Neutrophil (primary cell): ENCODE data around the gene SLC5A10.

Experiments
- H3K27ac ChIP-seq: fragments of 200-600 bp; sonication (generic); 2 replicates; pipeline ENCODE4 v1.5.1; 2016; ENCODE audit warnings: mild to moderate bottlenecking, moderate library complexity
- H3K27me3 ChIP-seq: fragments of 200-600 bp; sonication (generic); 2 replicates; pipeline ENCODE4 v1.6.0; 2016; ENCODE audit warnings: mild to moderate bottlenecking
- H3K36me3 ChIP-seq: fragments of 200-600 bp; sonication (generic); 2 replicates; pipeline ENCODE4 v1.5.1; 2017
- H3K4me1 ChIP-seq, 2 experiments: fragments of 200-600 bp in 1 of 2; sonication (generic) in 1 of 2; 1 replicate in 1 of 2; 2 replicates in 1 of 2; pipeline versions ENCODE4 v1.5.1 to v1.6.1; 2013 to 2016; ENCODE audit warnings: low read depth in 1 of 2, low read length in 1 of 2, mild to moderate bottlenecking in 1 of 2, moderate library complexity in 1 of 2; ENCODE audit not compliant: control insufficient read depth in 1 of 2, insufficient read depth in 1 of 2
- H3K4me3 ChIP-seq, 2 experiments: fragments of 200-600 bp in 1 of 2; sonication (generic) in 1 of 2; 1 replicate in 1 of 2; 2 replicates in 1 of 2; pipeline ENCODE4 v1.5.1; 2013 to 2016; ENCODE audit warnings: low read depth in 1 of 2, low read length in 1 of 2, mild to moderate bottlenecking in 1 of 2, moderate library complexity in 1 of 2
- H3K9me3 ChIP-seq: fragments of 200-600 bp; sonication (generic); 2 replicates; pipeline ENCODE4 v1.5.1; 2016
- TF ChIP-seq, protein P1 (sequence below): fragments of 200-600 bp; sonication (generic); IDR thresholded peaks from 2 replicates; pipeline ENCODE4 v1.5.1; 2016; ENCODE audit warnings: antibody characterized with exemption

The SLC5A10 gene

DNA sequence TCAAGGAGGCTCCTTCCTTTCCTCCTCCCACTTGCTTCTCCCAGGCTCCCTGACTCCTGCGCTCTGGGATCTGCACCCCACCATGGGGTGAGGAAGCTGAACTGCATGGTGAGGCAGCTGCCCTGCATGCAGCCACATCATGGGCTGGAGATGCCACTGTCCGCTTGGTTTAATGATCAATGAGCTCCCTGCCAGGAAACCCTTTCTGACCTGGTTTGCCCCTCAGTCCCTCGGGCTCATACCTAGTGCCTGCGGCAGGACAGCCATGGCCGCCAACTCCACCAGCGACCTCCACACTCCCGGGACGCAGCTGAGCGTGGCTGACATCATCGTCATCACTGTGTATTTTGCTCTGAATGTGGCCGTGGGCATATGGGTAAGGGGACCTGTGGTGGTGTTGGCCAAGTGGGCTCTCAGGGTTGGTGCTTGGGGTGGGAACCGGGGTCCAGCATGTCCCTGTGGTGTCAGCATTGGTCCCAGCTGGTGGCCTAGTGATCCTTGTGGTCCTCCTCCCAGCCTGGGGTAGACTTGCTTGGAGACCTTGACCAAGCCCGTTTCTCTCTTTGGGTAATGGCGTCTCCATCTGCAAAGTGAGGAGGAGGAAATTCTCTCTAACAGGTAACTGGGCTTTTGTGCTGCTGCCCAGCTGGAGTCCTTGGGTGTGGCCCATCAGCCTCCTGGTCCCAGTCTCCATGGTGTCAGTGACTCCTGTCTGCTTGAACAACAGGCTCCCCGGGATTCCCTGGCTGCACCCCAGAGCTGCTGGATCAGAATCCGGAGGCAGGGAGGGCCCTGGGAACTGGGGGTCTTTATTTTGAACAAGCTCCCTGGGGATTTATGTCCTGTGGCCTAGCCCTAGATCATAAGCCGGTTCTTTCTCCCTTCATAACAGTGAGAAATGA is at the start of gene SLC5A10:
Gene SLC5A10, plus strand, starts transcription at position 225 of the 902 bp plus-strand sequence. Its CDS starts 41 bp downstream, at position 266.
- TF ChIP-seq, protein P1, sequence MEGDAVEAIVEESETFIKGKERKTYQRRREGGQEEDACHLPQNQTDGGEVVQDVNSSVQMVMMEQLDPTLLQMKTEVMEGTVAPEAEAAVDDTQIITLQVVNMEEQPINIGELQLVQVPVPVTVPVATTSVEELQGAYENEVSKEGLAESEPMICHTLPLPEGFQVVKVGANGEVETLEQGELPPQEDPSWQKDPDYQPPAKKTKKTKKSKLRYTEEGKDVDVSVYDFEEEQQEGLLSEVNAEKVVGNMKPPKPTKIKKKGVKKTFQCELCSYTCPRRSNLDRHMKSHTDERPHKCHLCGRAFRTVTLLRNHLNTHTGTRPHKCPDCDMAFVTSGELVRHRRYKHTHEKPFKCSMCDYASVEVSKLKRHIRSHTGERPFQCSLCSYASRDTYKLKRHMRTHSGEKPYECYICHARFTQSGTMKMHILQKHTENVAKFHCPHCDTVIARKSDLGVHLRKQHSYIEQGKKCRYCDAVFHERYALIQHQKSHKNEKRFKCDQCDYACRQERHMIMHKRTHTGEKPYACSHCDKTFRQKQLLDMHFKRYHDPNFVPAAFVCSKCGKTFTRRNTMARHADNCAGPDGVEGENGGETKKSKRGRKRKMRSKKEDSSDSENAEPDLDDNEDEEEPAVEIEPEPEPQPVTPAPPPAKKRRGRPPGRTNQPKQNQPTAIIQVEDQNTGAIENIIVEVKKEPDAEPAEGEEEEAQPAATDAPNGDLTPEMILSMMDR: no peak
- Histone ChIP-seq H3K27me3 (no peaks in the 10 kb centered on the region), H3K36me3 (no peaks in the 10 kb centered on the region), H3K4me3 (no peak within 1 kb of the TSS), H3K9me3 (no peaks in the 10 kb centered on the region), H3K4me1 (no peaks in the 10 kb centered on the region), H3K27ac (no peak within 1 kb of the TSS)

DNA sequence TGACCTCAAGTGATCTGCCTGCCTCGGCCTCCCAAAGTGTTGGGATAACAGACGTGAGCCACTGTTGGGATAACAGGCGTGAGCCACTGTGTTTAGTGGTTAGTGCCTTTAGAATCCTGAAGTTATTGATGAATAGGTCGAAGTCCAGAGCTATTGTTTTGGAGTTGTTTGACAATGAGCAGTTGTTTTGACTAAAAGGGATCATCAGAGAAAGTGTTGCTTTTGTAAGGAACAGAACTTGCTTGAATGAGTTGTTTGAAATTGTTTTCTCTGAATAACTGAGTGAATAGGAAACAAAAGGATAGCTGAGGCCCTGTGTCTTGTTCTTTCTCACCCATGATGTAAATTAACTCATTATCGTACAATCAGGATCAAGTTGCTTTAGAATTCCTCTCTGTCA is 47.5 kb upstream of the SLC5A10 start:
- Histone ChIP-seq H3K4me3 (no peak overlapping the region), H3K27ac (no peak overlapping the region), H3K9me3 (no peaks in the 10 kb centered on the region), H3K36me3 (peaks cover 22% of the 10 kb centered on the region), H3K27me3 (no peaks in the 10 kb centered on the region), H3K4me1 (peaks cover 19 to 20% of the 10 kb centered on the region in 2 experiments)
- TF ChIP-seq, protein P1: no peak

DNA sequence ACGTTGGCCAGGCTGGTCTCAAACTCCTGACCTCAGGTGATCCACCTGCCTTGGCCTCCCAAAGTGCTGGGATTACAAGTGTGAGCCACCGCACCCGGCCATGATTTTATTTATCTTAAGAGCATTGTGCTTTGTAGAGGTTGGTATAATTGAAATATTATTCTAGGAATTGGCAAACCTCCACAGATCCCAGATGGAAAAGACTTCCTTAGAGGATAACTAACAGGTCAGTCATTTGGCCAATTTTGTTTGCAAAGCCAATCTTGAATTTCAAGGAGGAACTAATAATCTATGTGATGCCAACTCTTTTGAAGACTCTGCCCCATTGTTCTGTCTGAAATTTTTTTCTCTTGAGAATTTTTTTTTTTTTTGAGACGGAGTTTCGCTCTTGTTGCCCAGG is 46.7 kb upstream of the SLC5A10 start:
- Histone ChIP-seq H3K9me3 (no peaks in the 10 kb centered on the region), H3K4me3 (no peak overlapping the region), H3K27ac (no peak overlapping the region), H3K36me3 (peaks cover 22% of the 10 kb centered on the region), H3K4me1 (peaks cover 19% of the 10 kb centered on the region in 2 experiments), H3K27me3 (no peaks in the 10 kb centered on the region)
- TF ChIP-seq, protein P1: no peak

DNA sequence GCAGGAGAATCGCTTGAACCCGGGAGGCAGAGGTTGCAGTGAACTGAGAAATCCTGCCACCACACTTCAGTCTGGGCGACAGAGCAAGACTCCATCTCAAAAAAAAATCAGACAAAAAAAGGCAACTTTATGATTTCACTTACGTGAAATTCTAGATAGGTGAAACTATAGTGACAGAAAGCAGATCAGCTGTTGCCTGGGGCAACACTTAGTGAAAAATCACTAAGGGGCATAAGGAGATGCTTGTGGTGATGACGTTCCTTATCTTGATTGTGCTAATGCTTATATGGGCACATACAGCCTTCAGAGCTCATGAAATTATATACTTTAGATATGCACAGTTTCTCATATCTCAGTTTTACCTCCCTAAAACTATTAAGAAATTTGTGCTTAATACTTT is 41.6 kb upstream of the SLC5A10 start:
- TF ChIP-seq, protein P1: no peak
- H3K4me1 ChIP-seq: no peaks in the 10 kb centered on the region
- no peaks in the 10 kb centered on the region for H3K27me3 ChIP-seq
- no peak overlapping the region for H3K27ac ChIP-seq
- peaks cover 39% of the 10 kb centered on the region for H3K36me3 ChIP-seq
- H3K9me3 ChIP-seq: no peaks in the 10 kb centered on the region
- H3K4me3 ChIP-seq: no peak overlapping the region

DNA sequence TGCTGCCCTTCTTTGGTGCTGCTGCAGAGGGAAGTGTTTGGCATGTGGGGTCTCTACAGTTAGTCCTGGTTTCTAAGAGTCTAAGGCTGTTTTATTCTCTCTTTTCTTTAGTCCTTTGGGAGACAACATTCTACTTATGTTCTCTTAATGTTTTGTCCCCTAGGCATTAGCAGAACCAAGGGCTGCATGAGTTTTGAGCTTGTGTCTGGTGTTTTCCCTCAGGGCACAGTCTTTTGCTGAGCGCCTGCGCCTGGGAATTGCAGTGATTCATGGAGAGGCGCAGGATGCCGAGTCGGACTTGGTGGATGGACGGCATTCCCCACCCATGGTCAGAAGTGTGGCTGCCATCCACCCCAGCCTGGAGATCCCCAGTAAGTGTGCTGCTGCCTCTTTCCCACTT is 41.1 kb upstream of the SLC5A10 start:
- Histone ChIP-seq H3K4me3 (no peak overlapping the region), H3K27ac (no peak overlapping the region), H3K9me3 (no peaks in the 10 kb centered on the region), H3K4me1 (no peaks in the 10 kb centered on the region), H3K36me3 (peaks cover 41% of the 10 kb centered on the region), H3K27me3 (no peaks in the 10 kb centered on the region)
- TF ChIP-seq, protein P1: no peak
